GM23248 (cell line): ENCODE results near the gene POLDIP2.

ENCODE experiments used
- EZH2 ChIP-seq: fragments of 200-600 bp; sonication (generic); IDR thresholded peaks from 2 replicates; pipeline ENCODE4 v1.6.1; 2018; ENCODE audit warnings: antibody characterized with exemption, mild to moderate bottlenecking; ENCODE audit not compliant: insufficient read depth, poor library complexity, severe bottlenecking
- EZH2phosphoT487 ChIP-seq: fragments of 200-600 bp; sonication (generic); IDR thresholded peaks from 2 replicates; pipeline ENCODE4 v1.6.1; 2018; ENCODE audit warnings: antibody characterized with exemption, moderate library complexity, mild to moderate bottlenecking, low read depth; ENCODE audit not compliant: insufficient read depth

- no peak for TF ChIP-seq EZH2
- no peak for TF ChIP-seq EZH2phosphoT487
Observed at GRCh38 chr17:28347261-28347891, 10.0 kb downstream of the POLDIP2 start.
